Midbrain (tissue), 1 donor: Measurements from ENCODE around the gene CAPN2.
"Not testable (repeated sequence)": the region's sequence is repeated elsewhere in the genome, so short reads cannot be mapped to it uniquely, and the experiment has no call there.

Experiments
- DNase-seq: peaks from one replicate; lab custom pipeline; 2025; lab: John Stamatoyannopoulos, UW

The CAPN2 gene

GRCh38 chr1:223792046-223792445 is 79.7 kb downstream of the CAPN2 start:
- DNase-seq: no peak

GRCh38 chr1:223793716-223794115 is 81.4 kb downstream of the CAPN2 start:
- DNase-seq: no peak

- DNase-seq: no peak
Observed at GRCh38 chr1:223794136-223794880, 82.0 kb downstream of the CAPN2 start.

GRCh38 chr1:223796210-223796609 is 83.9 kb downstream of the CAPN2 start:
- DNase-seq: peak; percentile 51

- DNase-seq: peak; percentile 48
Observed at GRCh38 chr1:223802032-223802431, 89.7 kb downstream of the CAPN2 start.

GRCh38 chr1:223802602-223803001 is 90.3 kb downstream of the CAPN2 start:
- peak; percentile 86 for DNase-seq

- peak; percentile 68 for DNase-seq
Observed at GRCh38 chr1:223803211-223803610, 90.9 kb downstream of the CAPN2 start.

GRCh38 chr1:223809905-223810304 is 97.6 kb downstream of the CAPN2 start:
- DNase-seq: not testable (repeated sequence)

GRCh38 chr1:223810586-223810985 is 98.2 kb downstream of the CAPN2 start:
- no peak for DNase-seq

GRCh38 chr1:223811634-223812101 is 99.3 kb downstream of the CAPN2 start:
- DNase-seq: peak; percentile 39

- no peak for DNase-seq
Observed at GRCh38 chr1:223813645-223814044, 101.3 kb downstream of the CAPN2 start.

- DNase-seq: no peak
Observed at GRCh38 chr1:223815020-223815853, 102.9 kb downstream of the CAPN2 start.

GRCh38 chr1:223815865-223816264 is 103.5 kb downstream of the CAPN2 start:
- DNase-seq: no peak

- not testable (repeated sequence) for DNase-seq
Observed at GRCh38 chr1:223817265-223817664, 104.9 kb downstream of the CAPN2 start.

- DNase-seq: no peak
Observed at GRCh38 chr1:223819730-223820514, 107.6 kb downstream of the CAPN2 start.

GRCh38 chr1:223820515-223820858 is 108.1 kb downstream of the CAPN2 start:
- DNase-seq: no peak

- no peak for DNase-seq
Observed at GRCh38 chr1:223820971-223821370, 108.6 kb downstream of the CAPN2 start.

- no peak for DNase-seq
Observed at GRCh38 chr1:223824287-223824686, 111.9 kb downstream of the CAPN2 start.

- no peak for DNase-seq
Observed at GRCh38 chr1:223824712-223825111, 112.4 kb downstream of the CAPN2 start.
